VCaP (cell line): ENCODE data around the gene FOXR1.
A peak's percentile ranks its signal among the peaks of the same experiment; 100 is the strongest.

Experiments used
- H3K27ac ChIP-seq: fragments of 450-650 bp; 2 replicates; pipeline ENCODE4 v1.5.1; 2017
- TF ChIP-seq, protein P1 (sequence below): fragments of 450-650 bp; conservative IDR thresholded peaks from 2 replicates; pipeline ENCODE4 v1.5.1; 2017; ENCODE audit warnings: mild to moderate bottlenecking, moderate library complexity

FOXR1 gene

DNA sequence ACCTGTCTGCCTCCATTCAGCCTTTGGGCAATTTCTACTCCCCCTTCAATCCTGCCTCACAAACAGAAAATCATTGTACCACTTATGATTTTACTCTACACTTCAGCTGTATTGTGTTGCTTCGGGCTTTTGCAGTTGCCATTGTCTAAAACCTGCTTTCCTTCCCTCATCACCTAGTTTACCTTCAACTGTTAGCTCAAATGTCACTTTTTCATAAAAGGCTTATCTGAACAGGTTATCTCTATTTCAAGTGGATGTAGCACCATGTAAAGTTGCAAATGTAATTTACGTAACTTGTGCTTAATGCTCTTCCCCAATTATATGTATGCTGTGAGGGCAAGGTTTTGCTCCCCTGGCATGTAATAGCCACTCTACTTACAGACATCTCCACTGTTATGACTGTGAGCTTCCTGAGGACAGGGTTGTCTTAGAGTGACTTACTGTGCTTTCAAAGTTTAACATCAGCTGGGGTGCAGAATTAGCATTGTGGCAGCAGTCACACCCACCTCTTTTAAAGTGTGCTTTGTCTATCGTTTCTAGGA is 41.1 kb downstream of the FOXR1 start:
- TF ChIP-seq, protein P1, sequence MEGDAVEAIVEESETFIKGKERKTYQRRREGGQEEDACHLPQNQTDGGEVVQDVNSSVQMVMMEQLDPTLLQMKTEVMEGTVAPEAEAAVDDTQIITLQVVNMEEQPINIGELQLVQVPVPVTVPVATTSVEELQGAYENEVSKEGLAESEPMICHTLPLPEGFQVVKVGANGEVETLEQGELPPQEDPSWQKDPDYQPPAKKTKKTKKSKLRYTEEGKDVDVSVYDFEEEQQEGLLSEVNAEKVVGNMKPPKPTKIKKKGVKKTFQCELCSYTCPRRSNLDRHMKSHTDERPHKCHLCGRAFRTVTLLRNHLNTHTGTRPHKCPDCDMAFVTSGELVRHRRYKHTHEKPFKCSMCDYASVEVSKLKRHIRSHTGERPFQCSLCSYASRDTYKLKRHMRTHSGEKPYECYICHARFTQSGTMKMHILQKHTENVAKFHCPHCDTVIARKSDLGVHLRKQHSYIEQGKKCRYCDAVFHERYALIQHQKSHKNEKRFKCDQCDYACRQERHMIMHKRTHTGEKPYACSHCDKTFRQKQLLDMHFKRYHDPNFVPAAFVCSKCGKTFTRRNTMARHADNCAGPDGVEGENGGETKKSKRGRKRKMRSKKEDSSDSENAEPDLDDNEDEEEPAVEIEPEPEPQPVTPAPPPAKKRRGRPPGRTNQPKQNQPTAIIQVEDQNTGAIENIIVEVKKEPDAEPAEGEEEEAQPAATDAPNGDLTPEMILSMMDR, result no peak

DNA sequence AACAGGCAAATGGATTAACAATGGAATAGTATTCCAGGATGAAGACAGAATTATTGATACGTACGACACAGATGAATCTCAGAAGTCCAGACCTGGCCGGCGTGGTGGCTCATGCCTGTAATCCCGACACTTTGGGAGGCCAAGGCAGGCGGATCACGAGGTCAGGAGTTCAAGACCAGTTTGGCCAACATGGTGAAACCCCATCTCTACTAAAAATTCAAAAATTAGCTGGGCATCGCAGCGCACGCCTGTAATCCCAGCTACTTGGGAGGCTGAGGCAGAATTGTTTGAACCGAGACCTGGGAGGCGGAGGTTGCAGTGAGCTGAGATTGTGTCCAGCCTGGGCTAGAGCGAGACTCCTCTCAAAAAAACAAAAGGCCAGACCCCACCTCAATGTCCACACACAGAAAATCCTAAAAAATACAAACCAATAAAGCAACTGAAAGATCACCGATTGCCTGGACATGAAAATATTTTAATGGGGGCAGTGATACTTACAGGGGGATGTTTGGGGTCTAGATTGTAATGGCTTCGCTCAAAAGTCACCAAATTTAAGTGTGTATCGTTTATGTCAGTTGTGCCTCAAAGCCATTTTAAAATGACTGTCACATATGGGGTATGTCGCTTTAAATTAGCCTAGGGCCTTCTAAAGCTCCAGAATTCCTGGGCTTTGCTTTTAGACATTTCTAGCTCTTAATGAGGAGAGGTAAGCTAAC is 42.8 kb downstream of the FOXR1 start:
- no peak overlapping the region; the same call in 1 of the 2 replicates for H3K27ac ChIP-seq
- TF ChIP-seq, protein P1, result no peak

More for the DNA sequence above, 41.1 kb downstream of the FOXR1 start:
- H3K27ac ChIP-seq, result no peak overlapping the region; the same call in 1 of the 2 replicates

DNA sequence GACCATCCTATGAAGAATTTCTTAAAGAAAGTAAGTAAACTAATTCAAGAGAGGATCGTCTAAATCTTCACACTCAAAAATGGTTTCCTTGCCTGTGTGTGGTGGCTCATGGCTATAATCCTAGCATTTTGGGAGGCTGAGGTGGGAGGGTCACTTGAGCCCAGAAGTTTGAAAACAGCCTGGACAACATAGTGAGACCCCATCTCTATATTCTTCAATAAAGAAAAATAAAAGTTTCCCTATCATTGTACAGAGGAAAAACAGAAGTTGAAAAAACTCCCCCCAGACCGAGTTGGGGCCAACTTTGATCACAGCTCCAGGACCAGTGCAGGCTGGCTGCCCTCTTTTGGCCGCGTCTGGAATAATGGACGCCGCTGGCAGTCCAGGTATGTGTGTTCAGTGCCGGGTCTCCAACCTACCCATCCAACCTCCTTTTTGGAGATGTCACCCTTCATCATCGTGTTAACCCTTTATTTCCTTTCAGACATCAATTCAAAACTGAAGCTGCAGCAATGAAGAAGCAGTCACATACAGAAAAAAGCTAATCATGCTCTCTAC is 43.6 kb downstream of the FOXR1 start:
- H3K27ac ChIP-seq, result peak overlapping the region; percentile 96; the same call in 1 of the 2 replicates
- TF ChIP-seq, protein P1, result peak; percentile 48

DNA sequence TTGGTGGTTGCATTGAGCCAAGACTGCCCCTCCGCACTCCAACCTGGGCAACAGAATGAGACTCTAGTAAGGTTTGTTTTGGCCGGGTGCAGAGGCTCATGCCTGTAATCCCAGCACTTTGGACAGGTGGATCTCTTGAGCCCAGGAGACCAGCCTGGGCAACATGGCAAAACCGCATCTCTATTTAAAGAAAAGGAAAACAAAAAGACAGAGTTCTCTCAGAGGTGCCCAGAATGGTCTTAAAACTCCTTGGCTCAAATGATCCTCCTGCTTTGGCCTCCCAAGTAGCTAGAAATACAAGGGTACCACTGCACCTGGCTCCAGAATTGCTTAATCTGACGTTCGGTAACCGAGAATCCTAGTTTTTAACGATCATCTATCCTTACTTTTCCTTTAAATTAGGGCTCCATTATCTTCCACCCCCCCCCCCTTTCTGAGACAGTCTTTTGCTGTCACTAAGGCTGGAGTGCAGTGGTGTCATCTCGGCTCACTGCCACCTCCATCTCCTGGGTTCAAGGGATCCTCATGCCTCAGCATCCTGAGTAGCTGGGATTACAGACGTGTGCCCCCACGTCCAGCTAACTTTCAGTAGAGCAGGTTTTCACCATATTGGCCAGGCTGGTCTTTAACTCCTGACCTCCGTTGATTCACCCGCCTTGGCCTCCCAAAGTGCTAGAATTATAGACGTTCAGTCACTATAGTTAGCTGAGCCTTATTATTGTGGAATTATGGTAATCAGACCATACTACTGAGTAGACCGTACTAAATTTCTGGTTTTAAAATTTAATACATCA is 44.9 kb downstream of the FOXR1 start:
- TF ChIP-seq, protein P1, result no peak
- H3K27ac ChIP-seq, result peak overlapping the region; percentile 96

DNA sequence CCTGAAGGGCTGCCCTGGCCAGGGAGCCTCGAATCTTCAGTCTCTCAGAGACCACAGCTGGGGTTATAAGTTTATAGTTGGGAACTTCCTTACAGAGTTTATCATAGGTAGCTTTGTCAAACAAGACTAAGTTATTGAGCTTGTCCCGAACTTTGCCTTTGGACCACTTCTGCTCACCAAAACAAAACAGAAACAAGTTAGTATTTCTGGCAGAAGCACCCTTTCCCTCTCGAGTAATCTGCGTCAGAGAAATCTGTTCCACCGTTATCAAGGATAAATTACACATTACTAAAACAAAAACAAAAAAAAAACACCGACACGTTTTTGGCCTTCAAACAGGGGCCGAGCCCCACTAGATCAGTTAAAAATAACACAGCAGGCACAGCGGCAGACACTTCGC is 45.8 kb downstream of the FOXR1 start:
- peak overlapping the region; percentile 96 for H3K27ac ChIP-seq

DNA sequence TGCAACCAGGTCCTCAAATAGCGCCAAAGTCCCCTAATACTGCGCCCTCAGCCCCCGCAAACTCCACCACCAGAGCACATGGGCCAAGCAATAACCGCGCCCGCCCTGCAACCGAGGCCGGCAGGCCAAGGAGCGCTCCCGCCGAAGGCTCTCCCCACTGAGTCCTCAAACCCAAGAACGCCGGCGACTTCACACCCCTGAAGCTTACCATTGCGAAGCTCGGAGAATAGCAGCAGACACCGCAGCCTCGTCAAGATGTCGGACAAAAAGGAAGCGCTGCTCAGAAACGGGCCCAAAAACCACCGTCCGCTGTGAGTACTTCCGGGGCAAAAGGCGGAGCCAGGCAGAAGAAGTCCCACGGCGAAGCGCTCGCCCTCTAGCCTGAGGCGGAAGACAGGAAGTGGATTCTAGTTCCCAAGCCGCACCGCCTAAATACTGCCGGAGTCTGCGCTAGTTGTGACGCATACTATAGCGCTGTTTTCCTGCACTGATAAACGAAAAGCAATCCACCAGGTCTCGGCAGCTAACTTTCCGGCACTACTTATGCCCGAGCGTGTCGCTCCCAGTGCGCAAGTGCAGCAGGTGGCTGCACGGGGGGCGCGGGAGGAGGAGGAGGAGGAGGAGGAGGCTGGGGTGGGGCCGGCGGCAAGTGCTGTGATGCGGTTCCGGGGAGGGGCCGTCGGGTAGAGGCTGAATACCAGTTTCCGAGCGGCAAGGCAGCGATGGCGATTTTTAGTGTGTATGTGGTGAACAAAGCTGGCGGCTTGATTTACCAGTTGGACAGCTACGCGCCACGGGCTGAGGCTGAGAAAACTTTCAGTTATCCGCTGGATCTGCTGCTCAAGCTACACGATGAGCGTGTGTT is 46.7 kb downstream of the FOXR1 start, which contains the start of the genes RPS25 and TRAPPC4:
TSS of gene RPS25 (minus strand) at position 270 of the 865 bp plus-strand sequence. CDS start at position 211, 59 bp downstream.
TSS of gene TRAPPC4 (plus strand) at position 693 of the 865 bp plus-strand sequence. CDS start at position 723, 30 bp downstream.
- TF ChIP-seq, protein P1, result no peak; the same call in 1 of the 2 replicates
- H3K27ac ChIP-seq, result peak within 1 kb of the TSS; percentile 96

DNA sequence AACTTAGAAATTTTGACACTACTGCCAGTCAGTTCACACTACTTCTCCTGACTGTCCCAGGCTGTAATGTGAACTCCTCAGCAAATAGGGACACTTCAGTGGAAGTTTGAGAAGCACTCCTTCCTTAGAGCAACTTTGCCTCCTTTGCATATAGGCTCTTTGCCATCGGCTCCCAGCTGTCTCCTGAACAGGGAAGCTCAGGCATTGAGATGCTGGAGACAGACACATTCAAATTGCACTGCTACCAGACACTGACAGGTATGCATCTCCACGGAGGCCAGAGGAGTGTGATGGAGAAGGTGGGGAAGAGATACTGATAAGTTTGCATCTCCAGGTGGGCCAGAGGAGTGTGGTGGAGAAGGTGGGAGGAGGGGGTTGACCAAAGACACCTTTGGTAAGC is 48.4 kb downstream of the FOXR1 start:
- H3K27ac ChIP-seq, result peak overlapping the region; percentile 96
- TF ChIP-seq, protein P1, result no peak
